DMS53 (cell line): ENCODE data around the gene SASH1.
A peak's percentile ranks its signal among the peaks of the same experiment; 100 is the strongest.

ENCODE experiments used
- DNase-seq: peaks from one replicate; lab custom pipeline; 2025; lab: John Stamatoyannopoulos, UW

SASH1 gene

GRCh38 chr6:148432462-148433195 is 90.0 kb downstream of the SASH1 start:
- DNase-seq = no peak

- no peak for DNase-seq
Measured at GRCh38 chr6:148435386-148435785, 92.7 kb downstream of the SASH1 start.

GRCh38 chr6:148436466-148436865 is 93.8 kb downstream of the SASH1 start:
- DNase-seq = no peak

- no peak for DNase-seq
Measured at GRCh38 chr6:148438632-148439031, 96.0 kb downstream of the SASH1 start.

GRCh38 chr6:148440016-148440415 is 97.4 kb downstream of the SASH1 start:
- no peak for DNase-seq

GRCh38 chr6:148440877-148441453 is 98.3 kb downstream of the SASH1 start:
- DNase-seq = peak; percentile 49

GRCh38 chr6:148441454-148441911 is 98.8 kb downstream of the SASH1 start:
- peak; percentile 88 for DNase-seq

GRCh38 chr6:148443798-148444560 is 101.3 kb downstream of the SASH1 start:
- DNase-seq = no peak

GRCh38 chr6:148445116-148445515 is 102.5 kb downstream of the SASH1 start:
- no peak for DNase-seq

GRCh38 chr6:148445620-148446019 is 103.0 kb downstream of the SASH1 start:
- no peak for DNase-seq

- no peak for DNase-seq
Measured at GRCh38 chr6:148446681-148447080, 104.0 kb downstream of the SASH1 start.

GRCh38 chr6:148447521-148448230 is 105.0 kb downstream of the SASH1 start:
- no peak for DNase-seq

- no peak for DNase-seq
Measured at GRCh38 chr6:148448369-148449012, 105.9 kb downstream of the SASH1 start.

GRCh38 chr6:148450866-148451265 is 108.2 kb downstream of the SASH1 start:
- no peak for DNase-seq

- no peak for DNase-seq
Measured at GRCh38 chr6:148451690-148452089, 109.1 kb downstream of the SASH1 start.

GRCh38 chr6:148452876-148453275 is 110.2 kb downstream of the SASH1 start:
- no peak for DNase-seq

- DNase-seq = no peak
Measured at GRCh38 chr6:148453906-148454305, 111.3 kb downstream of the SASH1 start.

GRCh38 chr6:148455225-148455624 is 112.6 kb downstream of the SASH1 start:
- no peak for DNase-seq

- no peak for DNase-seq
Measured at GRCh38 chr6:148455674-148456558, 113.3 kb downstream of the SASH1 start.

- no peak for DNase-seq
Measured at GRCh38 chr6:148457137-148457842, 114.7 kb downstream of the SASH1 start.
